ENCODE data around the gene CCNO. TPM values are rescaled to one million over a fixed set of nuclear protein-coding genes. Genes with fewer than 3 reads are reported as not detected.

Gene CCNO
- total RNA-seq, 1 experiment from 2014 or later, result 8.0 TPM

DNA sequence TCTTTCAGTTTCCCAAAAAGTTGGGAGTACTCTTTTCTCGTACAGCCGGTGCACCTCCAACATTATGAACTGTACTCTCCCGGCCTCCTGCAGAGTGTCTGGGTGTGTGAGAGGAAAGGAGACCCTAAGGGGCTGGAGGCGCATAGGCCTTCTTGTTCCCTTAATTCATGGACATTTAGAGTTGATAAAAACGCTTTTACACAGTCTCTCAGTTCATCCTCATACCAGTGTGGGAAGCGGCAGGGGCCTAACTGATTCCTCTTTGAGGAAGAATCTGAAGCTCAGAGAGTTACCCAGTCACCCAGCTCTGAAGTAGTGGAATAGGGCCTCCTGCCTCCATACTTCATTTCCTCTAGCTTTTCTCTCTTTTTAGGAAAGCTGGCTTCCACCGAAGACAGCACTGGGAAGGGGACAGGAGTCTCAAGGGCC lies 9.6 kb downstream of the CCNO start:
- no peak for DNase-seq (ENCODE audit: extremely low read depth, low read depth)

DNA sequence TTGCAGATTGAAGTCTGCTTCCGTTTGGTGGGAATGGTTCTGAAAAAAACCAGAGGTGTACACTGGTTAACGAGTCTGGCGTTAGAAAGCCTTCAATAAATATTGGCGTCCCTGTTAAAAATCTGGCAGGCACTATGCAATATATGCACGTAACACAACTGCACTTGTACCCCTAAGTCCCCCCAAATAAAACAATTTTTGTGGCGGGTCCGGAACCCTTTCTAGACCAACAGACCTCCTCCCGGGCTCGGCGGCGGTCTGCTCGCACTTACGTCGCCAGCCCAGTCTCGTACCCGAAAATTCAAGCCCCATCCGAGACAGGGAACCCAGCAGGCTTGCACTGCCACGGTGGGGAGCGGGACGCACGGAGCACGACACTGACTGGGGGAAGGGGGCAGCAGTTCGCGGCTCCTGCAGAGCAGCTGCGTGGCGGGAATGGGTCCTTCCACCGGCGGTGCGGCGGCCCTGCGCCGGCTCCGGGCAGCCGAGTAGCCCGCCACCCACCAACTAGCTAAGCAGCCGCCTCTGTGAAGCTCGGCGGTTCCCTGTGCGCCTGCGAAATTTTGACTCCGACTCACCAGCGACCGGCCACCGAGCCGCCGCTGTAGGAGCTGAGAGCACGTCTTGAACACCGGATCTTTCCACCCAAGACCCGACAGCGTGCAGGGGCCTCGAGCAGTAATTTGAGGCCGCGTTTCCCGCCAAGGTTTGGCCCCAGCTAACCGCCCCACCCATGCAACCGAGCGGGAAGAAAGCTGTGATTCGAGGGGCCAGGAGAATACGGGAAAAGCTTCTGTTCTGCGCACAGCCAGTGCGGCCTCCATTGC lies 10.2 kb downstream of the CCNO start:
- DNase-seq (ENCODE audit: extremely low read depth, low read depth), result no peak

DNA sequence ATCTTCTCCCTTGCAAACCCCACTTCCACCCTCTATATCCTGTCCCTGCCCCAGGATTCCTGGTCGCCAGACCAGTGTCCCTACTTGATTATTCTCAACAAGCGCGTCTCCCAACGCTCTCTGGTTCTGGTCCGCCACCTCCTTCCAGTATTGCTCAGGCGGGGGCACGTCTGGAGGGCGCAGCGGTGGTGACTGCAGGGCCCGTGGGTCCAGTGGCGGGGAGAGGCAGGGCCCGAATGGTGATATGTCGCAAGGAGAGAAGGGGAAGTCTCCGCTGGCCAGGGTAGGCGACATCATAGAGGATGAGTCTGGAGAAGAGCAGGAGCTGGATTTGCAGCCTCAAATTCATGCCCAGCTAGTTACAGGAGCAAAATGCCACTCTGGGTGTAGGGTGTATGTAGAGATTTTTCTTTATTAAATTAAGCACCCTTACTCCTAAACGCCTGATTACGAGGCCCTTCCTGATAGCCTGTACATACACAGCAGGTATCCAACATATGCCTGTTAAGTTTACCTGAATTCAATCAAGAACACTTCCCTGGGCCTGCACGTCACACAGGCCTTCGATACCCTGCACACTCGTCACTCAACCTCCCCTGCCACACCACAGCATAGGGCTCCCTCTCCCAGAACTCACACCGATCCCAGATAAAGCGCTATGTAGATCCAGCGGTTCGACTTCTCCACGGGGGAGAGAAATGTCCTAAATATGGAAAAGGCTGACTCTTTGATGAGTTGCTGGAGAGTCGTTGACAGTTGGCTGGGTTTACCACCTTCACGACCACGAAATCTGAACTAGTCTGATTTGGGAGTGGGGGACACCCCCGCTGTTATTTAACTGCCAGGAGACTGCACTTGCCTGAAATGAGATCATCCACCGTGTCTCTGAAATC lies 11.1 kb downstream of the CCNO start:
- no peak for DNase-seq (ENCODE audit: extremely low read depth, low read depth)

DNA sequence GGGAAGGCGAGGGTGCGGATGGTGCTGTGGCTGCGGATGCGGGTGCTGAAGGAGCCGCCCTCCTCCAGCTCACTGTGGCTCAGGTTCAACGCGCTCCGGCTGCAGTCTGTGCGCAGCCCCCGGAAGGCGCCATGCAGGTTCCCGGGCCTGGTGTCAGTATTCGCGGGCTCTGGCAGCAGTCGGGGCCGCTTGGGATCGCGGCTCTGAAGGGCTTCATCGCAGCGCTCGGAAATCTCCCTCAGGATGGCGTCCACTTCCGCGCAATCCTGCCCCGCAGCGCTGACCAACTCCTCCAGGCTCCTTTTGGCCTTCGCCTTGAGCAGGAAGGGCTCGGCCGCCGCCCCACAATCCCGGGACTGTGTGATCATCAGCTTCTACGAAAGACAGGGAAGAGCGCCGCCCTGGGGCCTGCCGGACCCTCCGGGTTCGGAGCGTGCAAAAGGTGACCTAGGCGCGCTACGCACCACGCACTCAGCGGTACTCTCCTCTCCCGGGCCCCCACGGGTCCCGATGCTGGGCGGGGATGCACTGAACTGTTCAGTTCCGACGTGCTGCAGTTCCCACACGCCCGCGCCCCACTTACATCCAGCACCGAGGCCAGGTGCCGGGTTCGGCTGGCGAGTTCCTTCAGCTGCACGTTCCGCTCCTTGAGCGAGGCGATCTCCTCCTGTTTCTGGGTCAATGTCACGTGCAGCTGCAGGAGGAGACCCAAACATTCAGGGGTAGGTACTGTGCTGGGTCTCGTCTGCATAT lies 12.8 kb downstream of the CCNO start:
- no peak for DNase-seq (ENCODE audit: extremely low read depth, low read depth)

DNA sequence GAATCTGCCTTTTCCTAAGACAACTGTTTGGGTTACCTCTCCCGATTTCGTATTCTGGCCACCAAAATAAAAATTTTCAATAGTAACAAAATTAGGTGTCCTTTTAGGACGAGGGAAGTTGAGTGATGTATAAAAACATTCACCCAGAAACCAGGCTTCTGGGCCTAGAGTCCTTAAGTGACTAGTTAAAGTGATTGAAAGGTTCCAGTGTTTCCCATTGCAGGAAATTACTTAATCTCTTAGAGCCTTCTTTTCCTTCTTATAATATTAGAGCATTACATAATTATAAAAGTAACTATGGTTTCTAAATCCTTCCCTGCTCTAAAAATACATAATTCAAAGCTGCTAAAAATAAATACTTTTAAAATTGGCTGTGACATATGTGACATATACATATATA lies 13.6 kb downstream of the CCNO start:
- no peak for DNase-seq (ENCODE audit: extremely low read depth, low read depth)

DNA sequence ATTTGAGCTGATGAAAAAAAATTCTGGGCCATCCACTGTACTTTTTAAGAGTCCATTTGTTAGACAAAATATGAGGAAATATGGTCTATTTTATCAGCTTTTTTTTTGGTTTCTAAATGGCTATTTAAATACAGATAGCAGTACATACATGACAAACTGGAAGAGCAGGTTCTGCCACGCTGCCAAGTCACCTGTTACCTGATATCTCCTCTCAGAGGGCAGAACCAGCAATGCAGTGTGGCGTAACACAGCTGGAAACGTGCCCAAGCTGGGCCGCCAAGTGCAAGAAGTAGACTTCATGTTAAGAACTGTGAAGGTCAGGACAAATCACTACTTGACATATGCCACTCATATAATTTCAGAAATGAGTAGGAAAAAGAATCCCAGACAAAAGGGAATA lies 14.4 kb downstream of the CCNO start:
- no peak for DNase-seq (ENCODE audit: extremely low read depth, low read depth)

DNA sequence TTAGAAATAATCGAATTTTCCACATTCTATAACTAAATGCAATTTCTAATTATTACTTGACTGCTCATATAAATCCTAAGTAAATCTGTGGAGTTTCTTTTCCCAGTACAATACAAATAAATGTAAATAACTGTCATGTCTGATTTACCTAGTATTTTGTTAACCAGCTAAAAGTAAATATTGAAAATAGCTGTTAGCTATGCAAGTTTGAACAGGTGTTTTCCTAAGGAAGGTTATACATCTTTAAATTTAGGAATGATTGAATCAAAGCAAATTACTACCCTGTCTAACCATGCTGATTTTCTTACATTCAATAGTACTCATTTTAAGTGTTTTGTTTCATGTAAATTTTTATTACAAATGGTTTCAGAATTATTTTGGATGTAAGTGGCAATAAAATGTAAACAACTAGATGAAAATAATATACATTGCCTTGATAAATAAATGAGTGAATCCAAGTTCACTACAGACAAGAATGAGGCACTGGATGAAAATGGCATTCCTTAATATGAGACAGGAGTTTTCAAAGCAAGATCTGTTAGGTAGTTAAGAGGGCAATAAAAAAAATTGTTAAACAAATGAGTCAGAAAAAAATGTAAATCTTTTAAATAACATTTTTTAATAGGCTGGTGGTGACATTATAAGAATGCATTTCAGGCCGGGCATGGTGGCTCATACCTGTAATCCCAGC lies 22.1 kb downstream of the CCNO start:
- no peak for DNase-seq (ENCODE audit: extremely low read depth, low read depth)

DNA sequence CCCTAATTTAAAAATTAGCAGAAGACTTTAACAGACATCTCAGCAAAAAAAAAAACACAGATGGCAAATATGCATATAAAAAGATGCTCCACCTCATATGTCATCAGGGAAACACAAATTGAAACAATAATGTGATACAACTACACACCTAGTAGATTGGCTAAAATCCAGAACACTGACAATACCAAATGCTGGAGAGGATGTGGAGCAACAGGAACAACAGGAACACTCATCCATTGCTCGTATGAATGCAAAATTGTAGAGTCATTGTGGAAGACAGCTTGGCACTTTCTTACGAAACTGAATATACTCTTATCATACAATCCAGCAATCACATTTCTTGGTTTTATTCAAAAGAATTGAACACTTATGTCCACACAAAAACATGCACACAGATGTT lies 28.4 kb downstream of the CCNO start:
- no peak for DNase-seq (ENCODE audit: extremely low read depth, low read depth)

DNA sequence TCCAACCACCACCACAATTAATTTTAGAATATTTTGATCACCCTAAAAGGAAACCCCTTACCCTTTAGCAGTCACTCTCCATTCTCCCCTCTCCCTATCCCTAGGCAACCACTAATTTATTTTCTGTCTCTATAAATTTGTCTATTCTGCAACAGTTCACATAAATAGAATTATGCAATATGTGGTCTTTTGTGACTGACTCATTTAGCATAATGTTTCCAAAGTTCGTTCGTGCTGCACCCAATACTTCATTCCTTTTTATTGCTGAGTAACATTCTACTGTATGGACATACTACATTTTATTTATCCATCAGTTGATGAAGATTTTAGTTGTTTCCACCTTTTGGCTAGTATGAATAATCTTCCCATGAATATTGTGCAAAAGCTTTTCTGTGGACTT lies 42.2 kb downstream of the CCNO start:
- DNase-seq (ENCODE audit: extremely low read depth, low read depth), result no peak

DNA sequence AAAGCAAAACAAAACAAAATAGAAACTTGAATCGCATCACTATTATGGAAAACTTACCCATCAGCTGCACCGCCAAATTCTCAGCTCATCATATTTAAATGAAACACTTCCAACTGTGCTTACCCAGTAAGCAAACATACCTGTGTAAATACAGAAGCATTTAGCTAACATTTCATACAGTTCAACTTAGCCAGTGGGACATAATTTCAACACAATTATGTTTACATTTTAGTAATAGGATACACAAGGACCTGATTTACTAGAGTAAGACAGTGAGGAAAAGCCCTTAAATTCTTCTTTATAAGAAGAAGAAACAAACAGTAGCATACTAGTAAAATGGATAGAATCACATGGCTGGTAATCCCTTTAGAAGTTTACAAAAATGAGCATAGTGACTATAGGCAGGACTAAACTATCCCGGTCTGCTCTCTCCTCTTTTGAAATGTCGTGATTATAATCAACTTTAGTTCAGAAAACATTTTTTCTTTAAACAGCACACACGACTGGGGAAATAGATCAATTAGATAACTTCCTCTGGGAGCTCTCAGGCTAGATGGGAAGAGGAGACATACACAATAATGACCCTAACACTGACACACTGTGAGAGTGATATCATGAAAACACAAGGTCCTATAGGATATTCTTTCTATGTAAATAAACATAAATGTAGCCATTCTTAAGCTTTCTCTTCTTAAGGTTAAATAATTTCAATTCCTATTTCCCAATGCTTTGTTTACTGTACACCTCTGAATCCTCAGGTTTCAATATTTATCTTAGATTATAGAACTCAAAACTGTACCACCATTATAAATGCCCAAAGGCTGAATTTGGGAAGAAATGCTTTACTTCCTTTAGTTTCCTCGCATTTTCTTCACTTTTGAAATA lies 44.5 kb downstream of the CCNO start:
- no peak for DNase-seq (ENCODE audit: extremely low read depth, low read depth)

DNA sequence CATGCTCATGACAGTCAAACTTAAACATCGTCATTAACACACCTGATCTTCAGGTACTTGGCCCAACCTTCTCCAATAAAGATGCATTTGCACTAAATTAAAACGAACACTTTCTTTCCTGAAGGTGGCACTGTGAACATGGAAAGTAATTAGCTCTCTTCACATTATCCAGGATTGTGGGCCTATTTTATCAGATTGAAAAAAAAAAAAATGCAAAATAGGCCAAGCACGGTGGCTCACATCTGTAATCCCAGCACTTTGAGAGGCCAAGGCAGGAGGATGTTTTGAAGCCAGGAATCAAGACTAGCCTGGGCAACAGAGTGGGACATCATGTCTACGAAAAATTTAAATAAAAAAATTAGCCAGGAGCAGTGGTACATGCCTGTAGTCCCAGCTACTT lies 46.0 kb downstream of the CCNO start:
- peak; percentile 30 for DNase-seq (ENCODE audit: extremely low read depth, low read depth)

Other genes with a start within 250 kb of the CCNO start
- gene ESM1, start 248.0 kb downstream of the CCNO start, total RNA-seq (2014; rRNA removed; shearing (Covaris generic)), result 22.7 and 25.6 TPM in 2 replicates
- not detected in 2 replicates for gene GZMK, start 209.4 kb downstream of the CCNO start, total RNA-seq (2014; rRNA removed; shearing (Covaris generic))
- not detected in 2 replicates for gene GZMA, start 131.0 kb downstream of the CCNO start, total RNA-seq (2014; rRNA removed; shearing (Covaris generic))
- gene GPX8, start 73.4 kb downstream of the CCNO start, total RNA-seq (2014; rRNA removed; shearing (Covaris generic)), result 61.1 and 65.0 TPM in 2 replicates
- gene CDC20B, start 60.4 kb downstream of the CCNO start, total RNA-seq (2014; rRNA removed; shearing (Covaris generic)), result not detected in 2 replicates
- gene MCIDAS, start 6.3 kb downstream of the CCNO start, total RNA-seq (2014; rRNA removed; shearing (Covaris generic)), result 3.1 and 3.6 TPM in 2 replicates
- gene DHX29, start 74.1 kb upstream of the CCNO start, total RNA-seq (2014; rRNA removed; shearing (Covaris generic)), result 30.7 and 35.8 TPM in 2 replicates
- 107 and 128 TPM in 2 replicates for gene MTREX, start 74.4 kb upstream of the CCNO start, total RNA-seq (2014; rRNA removed; shearing (Covaris generic))

Data from NCI-H460 (cell line).